Fibroblast of lung (primary cell): ENCODE results near the gene TUBA4B.

Experiments used
- EZH2 ChIP-seq: IDR thresholded peaks from 2 replicates; pipeline ENCODE4 v1.5.1; 2012; ENCODE audit warnings: low read length, control low read depth, mild to moderate bottlenecking; ENCODE audit errors: missing control alignments
- TF ChIP-seq, protein P1 (sequence below), 2 donors: IDR thresholded peaks in 1 of 2; conservative IDR thresholded peaks in 1 of 2; 1 replicate in 1 of 2; 2 replicates in 1 of 2; pipeline ENCODE4 v1.5.1; 2011 to 2012; ENCODE audit warnings: low read length in 2 of 2, control low read depth in 1 of 2, inconsistent platforms in 1 of 2, low read depth in 1 of 2, mild to moderate bottlenecking in 1 of 2

DNA sequence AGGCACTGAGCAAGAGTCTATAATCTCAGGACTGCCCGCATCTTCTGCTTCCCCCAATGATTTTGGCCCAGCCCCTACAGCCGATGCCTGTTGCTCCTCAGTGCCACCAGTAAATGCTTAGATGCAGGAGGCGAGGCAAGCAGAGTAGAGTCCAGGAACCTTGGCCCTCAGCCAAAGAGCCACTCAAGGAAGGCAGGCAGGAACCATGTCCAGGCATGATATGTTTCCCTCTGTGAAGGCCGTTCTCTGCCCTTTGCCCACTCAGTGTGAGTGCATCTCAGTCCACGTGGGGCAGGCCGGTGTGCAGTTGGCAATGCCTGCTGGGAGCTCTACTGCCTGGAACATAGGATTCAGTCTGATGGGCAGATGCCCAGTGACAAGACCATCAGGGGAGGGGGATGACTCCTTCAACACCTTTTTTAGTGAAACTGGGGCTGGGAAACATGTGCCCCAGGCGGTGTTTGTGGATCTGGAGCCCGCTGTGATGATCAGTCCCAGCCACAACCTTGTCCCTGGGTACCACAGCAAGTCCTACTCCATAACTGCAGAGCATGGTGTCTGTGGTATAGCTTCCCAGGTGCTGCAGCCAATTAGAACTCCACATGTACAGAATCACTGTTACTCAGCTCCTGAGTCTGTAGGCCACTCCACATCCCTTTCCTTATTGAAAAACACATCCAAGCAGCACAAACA is 16.5 kb downstream of the TUBA4B start:
- TF ChIP-seq, protein P1, sequence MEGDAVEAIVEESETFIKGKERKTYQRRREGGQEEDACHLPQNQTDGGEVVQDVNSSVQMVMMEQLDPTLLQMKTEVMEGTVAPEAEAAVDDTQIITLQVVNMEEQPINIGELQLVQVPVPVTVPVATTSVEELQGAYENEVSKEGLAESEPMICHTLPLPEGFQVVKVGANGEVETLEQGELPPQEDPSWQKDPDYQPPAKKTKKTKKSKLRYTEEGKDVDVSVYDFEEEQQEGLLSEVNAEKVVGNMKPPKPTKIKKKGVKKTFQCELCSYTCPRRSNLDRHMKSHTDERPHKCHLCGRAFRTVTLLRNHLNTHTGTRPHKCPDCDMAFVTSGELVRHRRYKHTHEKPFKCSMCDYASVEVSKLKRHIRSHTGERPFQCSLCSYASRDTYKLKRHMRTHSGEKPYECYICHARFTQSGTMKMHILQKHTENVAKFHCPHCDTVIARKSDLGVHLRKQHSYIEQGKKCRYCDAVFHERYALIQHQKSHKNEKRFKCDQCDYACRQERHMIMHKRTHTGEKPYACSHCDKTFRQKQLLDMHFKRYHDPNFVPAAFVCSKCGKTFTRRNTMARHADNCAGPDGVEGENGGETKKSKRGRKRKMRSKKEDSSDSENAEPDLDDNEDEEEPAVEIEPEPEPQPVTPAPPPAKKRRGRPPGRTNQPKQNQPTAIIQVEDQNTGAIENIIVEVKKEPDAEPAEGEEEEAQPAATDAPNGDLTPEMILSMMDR (conservative IDR thresholded peaks at IDR 0.05 in 1 of 2, IDR thresholded peaks at IDR 0.05 in 1 of 2; ENCODE audit: low read depth in 1 of 2, low read length in 2 of 2): no peak
- TF ChIP-seq EZH2: no peak
